ENCODE measurements around the gene HARS2.
"Not testable (repeated sequence)": the region's sequence is repeated elsewhere in the genome, so short reads cannot be mapped to it uniquely, and the experiment has no call there.

The HARS2 gene, protein sequence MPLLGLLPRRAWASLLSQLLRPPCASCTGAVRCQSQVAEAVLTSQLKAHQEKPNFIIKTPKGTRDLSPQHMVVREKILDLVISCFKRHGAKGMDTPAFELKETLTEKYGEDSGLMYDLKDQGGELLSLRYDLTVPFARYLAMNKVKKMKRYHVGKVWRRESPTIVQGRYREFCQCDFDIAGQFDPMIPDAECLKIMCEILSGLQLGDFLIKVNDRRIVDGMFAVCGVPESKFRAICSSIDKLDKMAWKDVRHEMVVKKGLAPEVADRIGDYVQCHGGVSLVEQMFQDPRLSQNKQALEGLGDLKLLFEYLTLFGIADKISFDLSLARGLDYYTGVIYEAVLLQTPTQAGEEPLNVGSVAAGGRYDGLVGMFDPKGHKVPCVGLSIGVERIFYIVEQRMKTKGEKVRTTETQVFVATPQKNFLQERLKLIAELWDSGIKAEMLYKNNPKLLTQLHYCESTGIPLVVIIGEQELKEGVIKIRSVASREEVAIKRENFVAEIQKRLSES

DNA sequence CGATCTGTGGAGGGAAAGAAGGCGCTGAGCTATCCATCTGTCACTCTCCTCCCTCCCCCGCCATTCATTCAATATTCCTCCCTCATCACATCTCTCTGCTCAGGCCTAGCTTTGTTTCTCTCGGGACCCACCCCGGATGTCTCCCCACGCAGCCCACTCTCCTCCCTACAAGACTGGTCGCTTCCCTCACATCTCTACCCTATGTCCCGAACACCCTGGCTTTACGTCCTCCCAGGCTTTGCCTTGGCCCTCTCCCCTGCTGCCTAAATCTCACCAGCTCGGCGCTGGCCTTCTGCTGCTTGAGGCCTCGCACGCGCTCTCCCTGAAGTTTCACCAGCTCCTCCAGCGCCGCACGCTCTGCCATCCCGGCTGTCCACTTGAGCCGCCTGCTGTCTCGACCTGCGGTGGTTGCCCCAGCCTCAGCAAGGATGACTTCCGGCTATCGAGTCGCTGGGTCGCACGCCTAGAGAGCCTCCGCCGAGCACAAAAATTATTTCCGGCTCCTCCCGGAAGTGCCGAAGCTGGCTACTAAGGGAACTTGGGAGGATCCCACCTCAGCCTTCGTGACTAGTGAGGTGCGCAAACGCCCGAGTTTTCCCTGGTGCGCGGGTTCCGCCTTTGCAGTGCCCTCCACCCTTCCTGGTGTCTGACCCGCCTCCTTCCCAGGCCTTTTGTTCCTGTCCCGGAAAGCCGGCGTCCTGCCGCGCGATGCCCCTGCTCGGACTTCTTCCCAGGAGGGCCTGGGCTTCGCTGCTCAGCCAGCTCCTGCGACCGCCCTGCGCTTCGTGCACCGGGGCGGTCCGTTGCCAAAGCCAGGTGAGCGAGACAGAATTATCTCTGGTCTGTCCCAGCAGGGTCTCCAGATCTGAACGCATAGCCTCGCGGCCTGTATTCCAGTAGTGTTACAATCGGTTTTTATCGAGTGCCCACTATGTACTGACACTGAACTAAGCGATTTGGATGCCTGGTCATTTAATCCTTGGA is at the start of gene HARS2, which contains the start of gene HARS1:
Gene HARS2 (plus strand): TSS at position 515 of the 984 bp plus-strand sequence. CDS start 194 bp downstream, at position 709.
Gene HARS1 (minus strand): TSS at position 430 of the 984 bp plus-strand sequence. CDS start 66 bp downstream, at position 364.
- Histone ChIP-seq H3K9ac (ENCODE audit: low read length) (peak within 1 kb of the TSS; percentile 93), H3K4me1 (ENCODE audit: control insufficient read depth, insufficient read depth, low read length) (peaks cover 12% of the 10 kb centered on the region), H3K27ac (ENCODE audit: low read depth, low read length) (peak within 1 kb of the TSS; percentile 80), H3K36me3 (ENCODE audit: control insufficient read depth, insufficient read depth, low read length) (peaks cover 15% of the 10 kb centered on the region), H3K4me3 (ENCODE audit: low read length) (peak within 1 kb of the TSS; percentile 98), H3K27me3 (ENCODE audit: control insufficient read depth, insufficient read depth, low read length) (no peaks in the 10 kb centered on the region)

- H3K9ac ChIP-seq (ENCODE audit: low read length) = no peak overlapping the region
- peaks cover 3% of the 10 kb centered on the region for H3K4me1 ChIP-seq (ENCODE audit: control insufficient read depth, insufficient read depth, low read length)
- H3K27me3 ChIP-seq (ENCODE audit: control insufficient read depth, insufficient read depth, low read length) = no peaks in the 10 kb centered on the region
- no peak overlapping the region for H3K27ac ChIP-seq (ENCODE audit: low read depth, low read length)
- peaks cover 19% of the 10 kb centered on the region for H3K36me3 ChIP-seq (ENCODE audit: control insufficient read depth, insufficient read depth, low read length)
- no peak overlapping the region for H3K4me3 ChIP-seq (ENCODE audit: low read length)
These were observed 49.5 kb upstream of the HARS2 start for GRCh38 chr5:140641716-140642115.

GRCh38 chr5:140642718-140643117 is 48.5 kb upstream of the HARS2 start:
- peaks cover 19% of the 10 kb centered on the region for H3K36me3 ChIP-seq (ENCODE audit: control insufficient read depth, insufficient read depth, low read length)
- no peak overlapping the region for H3K27ac ChIP-seq (ENCODE audit: low read depth, low read length)
- peaks cover 4% of the 10 kb centered on the region for H3K4me1 ChIP-seq (ENCODE audit: control insufficient read depth, insufficient read depth, low read length)
- H3K9ac ChIP-seq (ENCODE audit: low read length) = no peak overlapping the region
- H3K4me3 ChIP-seq (ENCODE audit: low read length) = no peak overlapping the region
- H3K27me3 ChIP-seq (ENCODE audit: control insufficient read depth, insufficient read depth, low read length) = no peaks in the 10 kb centered on the region

DNA sequence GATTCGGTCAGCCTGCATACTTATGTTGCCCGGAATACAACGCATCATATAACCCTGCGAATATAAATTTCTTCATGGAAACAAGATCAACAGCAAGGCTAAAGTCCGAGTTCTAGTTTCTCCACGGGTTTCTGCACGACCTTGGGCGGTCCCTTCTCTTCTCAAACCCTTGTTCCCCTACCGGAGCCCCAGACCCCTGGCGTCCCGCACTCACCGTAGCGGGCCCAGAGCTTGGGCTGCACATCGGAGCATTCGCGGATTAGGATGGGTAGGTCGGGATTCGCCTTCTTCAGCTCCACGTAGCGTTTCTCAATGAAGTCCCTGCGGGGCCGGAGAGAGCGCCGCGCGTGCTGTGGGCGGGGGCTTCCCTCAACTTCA is 44.2 kb upstream of the HARS2 start:
- Histone ChIP-seq H3K9ac (ENCODE audit: low read length) (peak overlapping the region; percentile 53), H3K4me1 (ENCODE audit: control insufficient read depth, insufficient read depth, low read length) (peaks cover 9% of the 10 kb centered on the region), H3K36me3 (ENCODE audit: control insufficient read depth, insufficient read depth, low read length) (peaks cover 23% of the 10 kb centered on the region), H3K27ac (ENCODE audit: low read depth, low read length) (peak overlapping the region; percentile 83), H3K27me3 (ENCODE audit: control insufficient read depth, insufficient read depth, low read length) (no peaks in the 10 kb centered on the region), H3K4me3 (ENCODE audit: low read length) (peak overlapping the region; percentile 98)

- Histone ChIP-seq H3K27me3 (ENCODE audit: control insufficient read depth, insufficient read depth, low read length) (no peaks in the 10 kb centered on the region), H3K9ac (ENCODE audit: low read length) (no peak overlapping the region), H3K4me3 (ENCODE audit: low read length) (no peak overlapping the region), H3K36me3 (ENCODE audit: control insufficient read depth, insufficient read depth, low read length) (peaks cover 47% of the 10 kb centered on the region), H3K4me1 (ENCODE audit: control insufficient read depth, insufficient read depth, low read length) (no peaks in the 10 kb centered on the region), H3K27ac (ENCODE audit: low read depth, low read length) (no peak overlapping the region)
These were observed 32.4 kb upstream of the HARS2 start for GRCh38 chr5:140658870-140659269.

DNA sequence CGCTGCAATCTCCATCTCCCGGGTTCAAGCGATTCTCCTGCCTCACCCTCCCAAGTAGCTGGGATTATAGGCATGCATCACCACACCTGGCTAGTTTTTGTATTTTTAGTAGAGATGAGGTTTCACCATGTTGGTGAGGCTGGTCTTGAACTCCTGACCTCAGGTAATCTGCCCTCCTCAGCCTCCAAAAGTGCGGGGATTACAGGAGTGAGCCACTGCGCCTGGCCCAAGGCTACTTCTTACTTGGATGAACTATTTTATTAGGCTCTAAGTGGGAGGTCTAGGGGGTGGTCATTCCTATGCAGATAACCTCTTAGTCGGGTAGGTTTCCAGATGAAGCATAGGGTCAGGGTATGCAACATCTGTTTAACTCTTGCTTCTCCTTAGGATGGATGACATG is 30.9 kb upstream of the HARS2 start:
- not testable (repeated sequence) for H3K27ac ChIP-seq (ENCODE audit: low read depth, low read length); H3K4me1 ChIP-seq (ENCODE audit: control insufficient read depth, insufficient read depth, low read length); H3K27me3 ChIP-seq (ENCODE audit: control insufficient read depth, insufficient read depth, low read length); H3K9ac ChIP-seq (ENCODE audit: low read length); H3K4me3 ChIP-seq (ENCODE audit: low read length)
- H3K36me3 ChIP-seq (ENCODE audit: control insufficient read depth, insufficient read depth, low read length) = peaks cover 43% of the 10 kb centered on the region

- H3K27me3 ChIP-seq (ENCODE audit: control insufficient read depth, insufficient read depth, low read length) = no peaks in the 10 kb centered on the region
These were observed 27.3 kb upstream of the HARS2 start for GRCh38 chr5:140664030-140664358.

GRCh38 chr5:140664359-140665119 is 26.7 kb upstream of the HARS2 start, which contains the start of gene WDR55:
TSS of gene WDR55 (plus strand) at chr5:140664904. CDS start at chr5:140664913, 9 bp downstream.
- H3K36me3 ChIP-seq (ENCODE audit: control insufficient read depth, insufficient read depth, low read length) = peaks cover 40% of the 10 kb centered on the region

More at GRCh38 chr5:140664030-140664358, 27.3 kb upstream of the HARS2 start:
- Histone ChIP-seq H3K27ac (ENCODE audit: low read depth, low read length) (peak overlapping the region; percentile 94), H3K4me1 (ENCODE audit: control insufficient read depth, insufficient read depth, low read length) (no peaks in the 10 kb centered on the region), H3K9ac (ENCODE audit: low read length) (no peak overlapping the region), H3K4me3 (ENCODE audit: low read length) (peak overlapping the region; percentile 96), H3K36me3 (ENCODE audit: control insufficient read depth, insufficient read depth, low read length) (peaks cover 39% of the 10 kb centered on the region)

GRCh38 chr5:140671035-140671434 is 20.2 kb upstream of the HARS2 start:
- H3K4me1 ChIP-seq (ENCODE audit: control insufficient read depth, insufficient read depth, low read length); H3K4me3 ChIP-seq (ENCODE audit: low read length); H3K27ac ChIP-seq (ENCODE audit: low read depth, low read length); H3K27me3 ChIP-seq (ENCODE audit: control insufficient read depth, insufficient read depth, low read length); H3K9ac ChIP-seq (ENCODE audit: low read length): not testable (repeated sequence)
- H3K36me3 ChIP-seq (ENCODE audit: control insufficient read depth, insufficient read depth, low read length) = peaks cover 41% of the 10 kb centered on the region

More at GRCh38 chr5:140664359-140665119, 26.7 kb upstream of the HARS2 start, which contains the start of gene WDR55:
- Histone ChIP-seq H3K9ac (ENCODE audit: low read length) (peak within 1 kb of the TSS; percentile 98), H3K27me3 (ENCODE audit: control insufficient read depth, insufficient read depth, low read length) (no peaks in the 10 kb centered on the region), H3K4me3 (ENCODE audit: low read length) (peak within 1 kb of the TSS; percentile 96), H3K27ac (ENCODE audit: low read depth, low read length) (peak within 1 kb of the TSS; percentile 94), H3K4me1 (ENCODE audit: control insufficient read depth, insufficient read depth, low read length) (no peaks in the 10 kb centered on the region)

DNA sequence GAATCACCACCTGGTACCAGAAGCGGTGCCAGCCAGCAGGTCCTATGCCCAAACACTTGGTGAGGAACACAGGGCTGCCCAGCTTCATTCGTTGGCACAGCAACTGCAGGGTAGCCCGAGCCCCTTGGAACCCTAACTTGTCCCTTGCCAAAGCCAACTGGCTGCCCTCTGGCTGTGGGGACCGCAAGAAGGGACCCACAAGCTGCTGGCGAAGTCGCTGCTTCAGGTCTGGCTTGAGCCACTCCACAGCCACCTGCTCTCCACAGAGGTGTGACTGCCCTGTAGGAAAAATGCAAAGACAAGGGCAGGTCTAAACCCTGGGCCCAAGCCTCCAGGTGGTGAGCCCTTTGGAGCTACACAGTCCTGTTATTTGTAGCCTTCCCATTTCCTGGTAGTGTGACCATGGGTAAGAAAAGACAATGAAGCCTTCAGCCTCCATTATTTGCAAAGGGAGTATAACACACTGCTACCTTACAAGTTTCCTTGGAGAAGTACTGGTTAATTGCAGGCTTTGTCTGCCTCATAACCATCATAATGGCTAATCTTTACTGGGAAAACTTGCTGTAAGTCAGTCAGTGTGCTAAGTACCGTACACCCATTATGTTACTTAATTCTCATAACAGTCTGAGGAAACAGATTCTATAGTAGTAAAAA is 19.7 kb upstream of the HARS2 start:
- Histone ChIP-seq H3K9ac (ENCODE audit: low read length) (no peak overlapping the region), H3K4me1 (ENCODE audit: control insufficient read depth, insufficient read depth, low read length) (no peaks in the 10 kb centered on the region), H3K27ac (ENCODE audit: low read depth, low read length) (no peak overlapping the region), H3K4me3 (ENCODE audit: low read length) (no peak overlapping the region), H3K36me3 (ENCODE audit: control insufficient read depth, insufficient read depth, low read length) (peaks cover 46% of the 10 kb centered on the region), H3K27me3 (ENCODE audit: control insufficient read depth, insufficient read depth, low read length) (no peaks in the 10 kb centered on the region)

GRCh38 chr5:140672455-140673186 is 18.6 kb upstream of the HARS2 start:
- peak overlapping the region; percentile 22 for H3K4me3 ChIP-seq (ENCODE audit: low read length)

More at GRCh38 chr5:140672455-140673186, 18.6 kb upstream of the HARS2 start:
- H3K4me1 ChIP-seq (ENCODE audit: control insufficient read depth, insufficient read depth, low read length) = no peaks in the 10 kb centered on the region
- H3K27ac ChIP-seq (ENCODE audit: low read depth, low read length) = no peak overlapping the region
- no peak overlapping the region for H3K9ac ChIP-seq (ENCODE audit: low read length)
- H3K27me3 ChIP-seq (ENCODE audit: control insufficient read depth, insufficient read depth, low read length) = no peaks in the 10 kb centered on the region
- peaks cover 54% of the 10 kb centered on the region for H3K36me3 ChIP-seq (ENCODE audit: control insufficient read depth, insufficient read depth, low read length)
